HG02610 (cell line): ENCODE measurements around the gene ZSWIM3.
A peak's percentile ranks its signal among the peaks of the same experiment; 100 is the strongest.
"Not testable (repeated sequence)": the region's sequence is repeated elsewhere in the genome, so short reads cannot be mapped to it uniquely, and the experiment has no call there.

ENCODE experiments used
- ATAC-seq: cut with Tn5 transposase; IDR thresholded peaks from one replicate; pipeline ENCODE4 v1.9.1; 2021; ENCODE audit warnings: mild to moderate bottlenecking, moderate library complexity; ENCODE audit not compliant: unreplicated experiment

ZSWIM3 gene

DNA sequence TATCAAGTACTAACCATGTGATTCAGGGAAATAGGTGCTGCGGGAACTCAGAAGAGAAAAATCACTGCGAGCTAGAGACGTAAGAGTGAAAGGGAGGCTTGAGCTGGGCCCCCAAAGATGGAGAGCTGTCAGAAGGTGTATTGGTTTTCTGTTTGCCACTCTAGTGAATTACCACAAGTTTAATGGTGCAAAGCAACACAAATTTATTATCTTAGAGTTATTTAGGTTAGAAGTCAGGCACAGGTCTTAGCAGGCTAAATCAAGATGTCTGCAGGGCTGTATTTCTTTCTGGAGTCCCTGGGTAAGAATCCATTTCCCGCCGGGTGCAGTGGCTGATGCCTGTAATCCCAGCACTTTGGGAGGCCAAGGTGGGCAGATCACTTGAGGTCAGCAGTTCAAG lies 2.5 kb downstream of the ZSWIM3 start:
- ATAC-seq, result no peak

DNA sequence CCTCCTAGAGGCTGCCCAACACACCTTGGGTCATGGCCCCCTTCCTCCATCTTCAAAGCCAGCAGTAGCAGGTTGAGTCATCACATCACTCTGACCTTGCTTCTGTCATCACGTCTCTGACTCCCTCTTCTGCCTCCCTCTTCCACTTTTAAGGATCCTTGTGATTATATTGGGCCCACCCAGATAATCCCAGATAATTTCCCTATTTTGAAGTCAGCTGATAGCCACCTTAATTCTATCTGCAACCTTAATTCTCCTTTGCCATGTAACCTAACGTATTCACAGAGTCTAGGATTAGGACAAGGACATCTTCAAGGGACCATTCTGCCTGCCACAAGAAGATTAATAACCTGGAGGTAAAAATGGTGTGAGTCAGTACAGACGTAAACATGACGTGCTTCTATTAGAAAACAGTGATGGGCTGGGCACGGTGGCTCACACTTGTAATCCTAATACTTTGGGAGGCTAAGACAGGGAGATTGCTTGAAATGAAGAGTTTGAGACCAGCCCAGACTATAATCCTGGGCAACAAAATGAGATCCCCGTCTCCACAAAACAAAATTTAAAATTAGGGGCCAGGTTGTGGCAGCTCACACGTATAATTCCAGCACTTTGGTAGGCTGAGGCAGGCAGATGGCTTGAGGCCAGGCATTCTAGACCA lies 3.3 kb downstream of the ZSWIM3 start:
- no peak for ATAC-seq

DNA sequence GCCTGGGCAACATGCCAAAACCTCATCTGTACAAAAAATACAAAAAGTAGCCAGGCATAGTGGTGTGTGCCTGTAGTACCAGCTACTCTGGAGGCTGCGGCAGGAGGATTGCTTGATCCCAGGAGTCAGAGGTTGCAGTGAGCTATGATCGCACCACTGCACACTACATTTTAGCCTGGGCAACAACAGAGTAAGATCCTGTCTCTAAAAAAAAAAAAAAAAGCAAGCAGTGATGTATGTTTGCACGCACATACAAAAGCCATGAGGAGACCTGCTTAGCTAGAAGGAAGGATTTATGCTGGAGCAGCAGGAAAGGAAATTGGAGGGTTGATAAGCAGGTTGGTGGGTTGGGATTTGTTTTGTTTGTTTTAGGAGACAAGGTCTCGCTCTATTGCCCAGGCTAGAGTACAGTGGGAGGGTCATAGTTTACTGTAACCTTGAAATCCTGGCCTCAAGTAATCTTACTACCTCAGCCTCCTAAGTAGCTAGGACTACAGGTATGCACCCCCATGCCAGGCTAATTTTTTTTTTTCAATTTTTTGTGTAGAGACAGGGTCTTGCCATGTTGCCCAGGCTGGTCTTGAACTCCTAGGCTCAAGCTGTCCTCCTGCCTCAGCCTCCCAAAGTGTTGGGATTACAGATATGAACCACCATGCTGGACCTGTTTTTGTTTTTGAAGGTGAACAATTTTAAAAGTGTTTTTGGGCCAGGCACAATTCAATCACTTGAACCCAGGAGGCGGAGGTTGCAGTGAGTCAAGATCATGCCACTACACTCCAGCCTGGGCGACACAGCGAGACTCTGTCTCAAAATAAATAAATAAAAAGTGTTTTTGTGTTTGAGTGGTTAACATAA lies 4.0 kb downstream of the ZSWIM3 start:
- ATAC-seq, result no peak

DNA sequence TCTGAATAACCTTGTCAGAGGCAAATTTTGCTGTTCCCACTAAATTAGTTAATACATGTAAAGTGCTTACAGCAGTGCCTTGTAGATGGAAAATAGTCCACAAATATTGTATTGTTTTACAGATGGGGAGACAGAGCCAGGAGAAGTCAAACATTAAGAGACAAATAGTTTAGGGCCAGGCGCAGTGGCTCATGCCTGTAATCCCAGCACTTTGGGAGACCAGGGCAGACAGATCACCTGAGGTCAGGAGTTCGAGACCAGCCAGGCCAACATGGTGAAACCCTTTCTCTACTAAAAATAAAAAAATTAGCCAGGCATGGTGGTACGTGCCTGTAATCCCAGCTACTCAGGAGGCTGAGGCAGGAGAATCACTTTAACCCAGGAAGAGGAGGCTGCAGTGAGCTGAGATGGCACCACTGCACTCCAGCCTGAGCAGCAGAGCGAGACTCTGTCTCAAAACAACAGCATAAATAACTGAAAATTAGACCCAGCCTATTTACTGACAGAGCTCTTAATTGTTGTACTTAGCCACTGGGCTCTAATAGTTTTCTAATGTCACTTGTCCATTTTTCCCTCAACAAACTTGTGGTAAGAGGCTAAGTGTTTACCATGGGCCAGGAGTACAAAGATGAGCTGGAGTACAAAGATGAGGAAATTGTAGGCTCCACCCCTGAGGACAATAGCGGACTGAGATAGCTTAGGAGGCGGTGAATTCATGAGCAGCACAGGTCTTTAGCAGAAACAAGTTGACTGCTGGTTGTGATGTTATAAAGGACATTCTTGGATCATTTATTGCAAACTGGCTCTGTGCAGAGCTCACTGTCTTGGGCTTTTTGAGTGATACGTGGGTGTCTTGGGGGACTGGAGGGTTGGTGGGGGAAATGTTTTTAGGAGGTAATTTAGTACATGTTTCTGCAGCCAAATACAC lies 6.4 kb downstream of the ZSWIM3 start:
- ATAC-seq, result no peak

DNA sequence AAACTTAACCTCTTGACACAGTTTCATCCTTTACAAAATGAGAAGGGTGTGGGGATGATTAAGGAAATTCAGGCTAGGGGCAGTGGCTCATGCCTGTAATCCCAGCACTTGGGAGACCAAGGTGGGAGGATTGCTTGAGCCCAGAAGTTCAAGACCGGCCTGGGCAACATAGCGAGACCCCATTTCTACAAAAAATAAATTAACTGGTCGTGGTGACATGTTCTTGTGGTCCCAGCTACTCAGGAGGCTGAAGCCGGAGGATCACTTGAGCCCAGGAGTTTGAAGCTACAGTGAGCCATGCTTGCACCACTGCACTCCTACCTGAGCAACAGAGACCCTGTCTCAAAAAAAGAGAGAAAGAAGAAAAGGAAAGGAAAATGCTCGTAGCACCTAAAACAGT lies 9.0 kb downstream of the ZSWIM3 start:
- no peak for ATAC-seq

DNA sequence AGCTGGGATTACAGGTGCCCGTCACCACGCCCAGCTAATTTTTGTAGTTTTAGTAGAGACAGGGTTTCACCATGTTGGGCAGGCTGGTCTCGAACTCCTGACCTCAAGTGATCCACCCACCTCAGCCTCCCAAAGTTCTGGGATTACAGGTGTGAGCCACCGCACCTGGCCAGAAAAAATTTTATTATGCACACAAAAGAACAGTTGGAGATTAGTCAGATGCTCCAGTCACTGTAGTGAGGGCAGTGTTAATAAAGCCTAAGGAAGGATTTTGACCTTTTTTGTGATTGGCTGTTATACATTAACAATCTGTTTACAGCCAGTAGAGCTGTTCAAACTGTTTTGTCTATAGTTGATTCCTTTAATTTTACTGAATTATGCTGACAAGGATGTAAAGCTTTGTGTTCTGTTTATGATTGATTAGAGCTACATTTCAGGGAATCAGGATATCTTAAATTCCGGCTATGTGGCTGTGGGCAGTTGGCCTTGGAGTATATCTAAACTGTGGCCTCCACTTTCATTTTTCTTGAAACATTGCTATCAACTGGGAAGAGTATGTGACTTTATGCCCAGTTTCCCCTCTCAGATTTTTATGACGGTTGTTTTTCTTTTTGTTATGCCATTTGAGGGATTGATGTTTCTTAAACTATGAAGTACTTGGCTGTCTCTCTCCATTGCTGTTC lies 9.9 kb downstream of the ZSWIM3 start:
- no peak for ATAC-seq

DNA sequence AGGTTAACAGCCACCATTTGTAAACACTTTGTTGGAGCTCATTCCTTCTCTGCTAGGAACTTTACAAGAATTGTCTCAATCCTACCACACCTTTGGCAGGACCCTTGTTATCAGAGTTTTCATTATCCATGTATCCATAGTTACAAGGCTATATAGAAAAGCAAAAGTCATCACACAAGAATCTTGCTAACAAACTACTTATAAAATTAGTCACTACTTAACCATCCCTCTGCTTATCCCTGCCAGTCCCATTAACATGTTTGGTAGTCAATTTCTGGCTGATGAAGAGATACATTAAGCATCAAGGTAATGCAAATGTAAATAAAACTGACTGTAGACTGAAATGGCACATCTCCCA lies 10.4 kb downstream of the ZSWIM3 start:
- ATAC-seq, result no peak

DNA sequence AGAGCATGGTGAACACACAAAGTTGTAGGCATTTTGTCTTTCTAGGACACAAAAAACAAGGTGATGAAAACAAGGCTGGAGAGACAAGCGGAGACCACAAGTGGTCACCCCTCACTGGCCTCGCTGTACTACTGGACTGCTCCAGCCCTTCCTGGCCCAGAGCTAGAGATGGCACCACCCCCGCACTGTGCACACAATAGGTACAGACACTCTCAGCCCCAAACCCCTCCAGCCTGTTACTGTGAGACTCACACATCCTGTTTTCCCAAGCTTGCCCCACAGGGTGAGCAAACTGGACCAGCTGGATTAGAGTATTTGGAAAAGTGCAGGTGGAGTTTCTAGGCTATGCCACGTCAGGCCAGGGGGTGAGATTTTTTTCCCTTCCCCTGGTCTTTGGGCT lies 15.2 kb downstream of the ZSWIM3 start:
- ATAC-seq, result no peak

DNA sequence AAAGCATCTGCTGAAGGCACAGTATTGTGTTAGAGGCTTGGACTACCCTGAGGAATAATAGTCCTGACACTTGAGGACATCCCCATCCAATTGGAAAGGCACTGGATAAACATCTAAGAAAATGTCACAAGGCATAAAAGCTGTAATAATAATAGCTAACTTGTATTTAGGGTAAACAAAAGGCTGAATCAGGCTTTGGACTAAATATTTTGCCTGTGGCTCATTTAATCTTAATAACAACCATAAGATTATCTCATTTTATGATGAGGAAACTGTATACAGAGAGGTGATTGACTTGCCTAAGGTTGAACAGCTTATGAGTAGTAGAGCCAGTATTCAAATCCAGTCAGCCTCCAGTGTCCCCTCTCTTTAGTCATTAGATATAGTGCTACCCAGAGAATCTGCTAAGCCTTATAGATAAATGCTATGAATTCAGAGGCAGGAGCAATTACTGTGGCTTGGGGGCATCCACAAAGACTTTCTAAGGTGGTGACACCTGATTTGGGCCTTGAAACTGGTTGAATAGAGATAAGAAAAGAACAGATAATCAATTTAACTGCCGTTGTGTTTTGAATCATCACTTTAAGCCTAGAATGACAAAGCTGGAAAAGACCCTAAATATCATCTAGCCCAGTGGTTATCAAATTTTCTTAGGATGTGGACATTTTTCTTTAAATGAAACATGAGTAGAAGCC lies 16.1 kb downstream of the ZSWIM3 start:
- ATAC-seq, result no peak

DNA sequence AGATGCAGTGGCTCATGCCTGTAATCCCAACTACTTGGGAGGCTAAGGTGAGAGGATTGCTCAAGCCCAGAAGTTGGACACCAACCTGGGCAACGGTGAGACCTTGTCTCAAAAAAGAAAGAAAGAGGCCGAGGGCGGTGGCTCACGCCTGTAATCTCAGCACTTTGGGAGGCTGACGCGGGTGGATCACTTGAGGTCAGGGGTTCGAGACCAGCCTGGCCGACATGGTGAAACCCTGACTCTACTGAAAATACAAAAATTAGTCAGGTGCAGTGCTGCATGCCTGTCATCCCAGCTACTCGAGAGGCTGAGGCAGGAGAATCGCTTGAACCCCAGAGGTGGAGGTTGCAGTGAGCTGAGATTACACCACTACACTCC lies 16.7 kb downstream of the ZSWIM3 start:
- not testable (repeated sequence) for ATAC-seq

DNA sequence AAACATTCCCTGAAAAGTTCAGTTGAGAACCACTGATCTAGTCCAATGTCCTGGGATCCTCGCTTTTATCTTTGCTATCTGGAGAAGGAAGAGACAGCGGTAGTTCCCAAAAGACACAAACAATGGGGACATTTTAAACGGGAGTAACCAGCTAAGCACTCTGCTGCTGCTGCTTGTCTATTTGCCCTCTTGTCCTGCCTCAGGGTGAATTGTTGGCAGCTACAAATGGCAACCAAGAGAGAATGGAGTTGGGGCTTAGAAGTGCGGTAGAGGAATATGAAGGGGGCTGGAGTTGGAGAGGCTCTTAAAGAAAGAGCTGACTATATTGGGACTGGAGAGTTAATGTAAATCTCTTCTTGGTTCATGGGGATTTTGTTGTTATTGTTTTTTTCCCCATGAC lies 17.2 kb downstream of the ZSWIM3 start:
- no peak for ATAC-seq

DNA sequence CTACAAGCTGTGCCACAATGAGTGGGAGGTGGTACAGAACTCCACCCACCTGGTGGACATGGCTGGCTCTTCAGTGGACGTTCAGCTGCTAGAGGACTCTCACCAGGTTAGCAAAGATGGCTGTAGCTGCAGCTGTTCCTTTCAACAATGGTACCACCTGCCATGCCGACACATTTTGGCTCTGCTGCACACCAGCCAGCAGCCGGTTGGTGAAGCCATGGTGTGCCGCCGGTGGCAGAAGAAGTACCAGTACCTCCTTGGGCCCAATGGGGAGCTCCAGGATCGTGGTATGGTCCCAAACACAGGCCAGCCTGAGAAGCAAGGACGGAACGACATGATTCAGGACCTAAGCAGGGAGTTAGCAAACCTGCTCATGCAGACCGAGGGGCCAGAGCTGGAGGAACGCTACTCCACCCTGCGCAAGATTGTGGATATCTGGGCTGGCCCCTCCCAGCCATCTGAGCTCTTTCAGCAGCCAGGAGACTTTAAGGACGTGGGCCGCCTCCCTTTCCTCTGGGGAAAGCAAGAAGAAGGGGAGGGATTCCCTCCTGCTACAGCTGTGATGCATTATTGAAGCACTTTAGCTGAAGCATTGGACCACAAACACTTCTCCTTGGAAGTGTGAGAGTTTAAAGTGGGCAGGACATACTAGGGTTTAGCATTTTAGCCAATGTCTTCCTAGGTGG lies 20.8 kb downstream of the ZSWIM3 start:
- ATAC-seq, result no peak

DNA sequence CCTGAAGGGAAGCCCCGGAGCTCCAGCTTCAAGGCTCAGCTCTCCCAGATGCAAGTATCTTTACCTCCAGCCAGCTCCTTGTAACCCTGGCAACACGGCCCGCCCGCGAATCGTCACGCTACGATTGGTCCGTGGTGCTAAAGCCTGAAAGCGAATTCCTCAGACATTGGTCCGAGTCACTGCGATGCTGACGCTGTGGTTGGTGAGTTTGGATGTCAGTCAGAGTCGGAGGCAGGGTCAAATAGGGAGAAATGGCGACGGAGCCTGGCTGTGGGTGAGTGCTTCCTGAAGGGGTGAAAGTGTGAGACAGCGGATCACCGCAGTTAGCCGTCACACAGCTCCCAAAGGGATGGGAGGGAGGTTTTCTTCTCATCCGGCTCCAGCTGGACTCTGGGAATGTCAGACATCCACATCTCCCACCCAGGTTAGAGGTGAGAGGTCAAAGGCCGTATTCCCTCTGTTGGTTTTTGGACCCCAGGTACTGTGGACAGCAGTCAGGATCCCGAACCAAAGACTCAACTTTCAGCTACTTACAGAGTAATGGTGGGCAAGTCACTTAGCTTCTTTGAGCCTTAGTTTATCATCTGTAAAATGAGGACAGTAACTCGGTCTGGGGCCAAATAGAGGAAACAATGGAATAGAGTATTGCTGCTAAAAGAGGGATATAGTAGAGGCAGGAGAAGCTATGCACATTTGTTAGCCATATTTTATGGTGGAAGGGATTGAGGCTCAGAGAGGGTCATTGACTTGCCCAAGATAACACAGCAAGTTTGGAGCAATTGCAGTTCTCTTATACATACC lies 23.8 kb downstream of the ZSWIM3 start, which contains the start of gene ZSWIM1:
Gene ZSWIM1 (plus strand): TSS at position 240 of the 801 bp plus-strand sequence. CDS start 1,366 bp downstream, outside the sequence.
- ATAC-seq, result peak; percentile 98

DNA sequence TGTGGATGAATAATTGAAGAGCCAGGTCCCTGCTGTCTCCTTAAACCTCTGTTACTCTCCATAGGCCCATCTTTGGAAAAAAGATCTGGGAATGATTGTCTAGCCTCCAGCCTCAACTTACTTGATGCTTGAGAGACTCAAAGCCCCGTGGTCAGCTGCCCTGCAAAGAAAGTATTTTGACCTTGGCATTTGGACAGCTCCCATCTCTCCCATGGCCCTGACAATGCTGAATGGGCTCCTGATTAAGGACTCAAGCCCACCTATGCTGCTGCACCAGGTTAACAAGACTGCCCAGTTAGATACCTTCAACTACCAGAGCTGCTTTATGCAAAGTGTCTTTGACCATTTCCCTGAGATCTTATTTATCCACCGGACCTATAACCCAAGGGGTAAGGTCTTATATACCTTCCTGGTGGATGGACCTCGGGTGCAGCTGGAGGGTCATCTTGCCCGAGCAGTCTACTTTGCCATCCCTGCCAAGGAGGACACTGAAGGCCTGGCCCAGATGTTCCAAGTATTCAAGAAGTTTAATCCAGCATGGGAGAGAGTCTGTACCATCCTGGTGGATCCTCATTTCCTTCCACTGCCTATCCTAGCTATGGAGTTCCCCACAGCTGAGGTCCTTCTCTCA lies 25.2 kb downstream of the ZSWIM3 start:
- no peak for ATAC-seq

DNA sequence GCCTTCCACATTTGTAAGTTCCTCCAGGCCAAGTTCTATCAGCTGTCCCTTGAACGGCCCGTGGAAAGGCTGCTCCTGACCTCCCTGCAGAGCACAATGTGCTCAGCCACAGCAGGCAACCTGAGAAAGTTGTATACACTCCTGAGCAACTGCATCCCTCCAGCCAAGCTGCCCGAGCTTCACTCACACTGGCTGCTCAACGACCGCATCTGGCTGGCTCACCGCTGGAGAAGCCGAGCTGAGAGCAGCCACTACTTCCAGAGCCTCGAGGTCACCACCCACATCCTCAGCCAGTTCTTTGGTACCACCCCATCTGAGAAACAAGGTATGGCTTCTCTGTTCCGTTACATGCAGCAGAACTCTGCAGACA lies 25.7 kb downstream of the ZSWIM3 start:
- ATAC-seq, result no peak

DNA sequence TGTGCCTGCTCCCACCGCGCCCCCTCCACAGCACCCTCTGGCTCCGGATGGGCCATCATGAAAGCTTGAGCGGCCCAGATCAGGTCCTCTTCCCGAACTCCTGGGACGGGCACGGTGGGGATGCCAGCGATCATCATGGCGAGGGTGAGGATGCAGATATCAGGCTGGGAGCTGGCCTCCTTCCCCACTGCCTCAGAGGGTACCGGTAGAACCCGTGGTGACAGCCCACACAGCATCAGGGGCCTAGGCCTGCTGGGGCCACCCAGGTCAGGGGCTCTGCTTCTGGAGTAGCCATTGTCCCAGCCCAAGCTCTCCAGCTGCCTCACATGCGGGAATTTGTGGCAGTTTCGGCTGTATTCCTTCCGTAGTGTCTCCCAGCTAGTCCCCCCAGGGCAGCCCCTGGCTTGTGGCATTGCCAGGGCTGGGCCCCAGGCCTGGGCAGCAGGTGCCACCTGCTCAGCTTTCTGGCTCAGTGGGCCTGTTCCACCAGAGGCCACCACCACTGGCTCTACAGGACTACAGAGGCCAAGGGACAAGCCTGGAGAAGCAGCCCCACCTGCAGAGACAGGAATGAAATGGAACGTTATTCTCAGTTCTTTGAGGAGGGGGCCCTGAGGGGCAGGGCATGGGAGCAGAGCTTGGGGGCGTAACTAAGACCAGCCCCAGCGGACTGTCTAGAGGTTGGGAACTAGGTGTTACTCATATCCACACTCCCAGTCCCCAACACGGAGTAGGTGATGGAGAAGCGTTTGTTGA lies 29.4 kb downstream of the ZSWIM3 start:
- no peak for ATAC-seq

DNA sequence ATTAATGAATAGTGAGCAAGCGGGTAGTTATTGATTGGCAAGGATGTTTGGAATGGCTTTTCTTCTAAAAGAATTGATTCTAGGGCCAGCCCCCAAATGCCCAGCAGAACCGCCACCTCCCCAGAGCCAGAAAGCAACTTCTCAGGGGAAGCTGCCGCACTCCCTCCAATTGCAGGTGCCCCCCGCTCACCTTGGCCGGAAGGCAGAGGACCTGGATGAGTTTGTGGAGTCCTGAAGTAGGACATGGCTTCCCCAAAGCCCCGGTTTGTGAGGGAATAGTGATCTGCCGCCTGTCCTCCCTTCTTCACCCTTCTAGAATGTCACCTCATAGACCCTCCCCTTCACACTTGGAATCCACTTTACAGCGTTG lies 29.9 kb downstream of the ZSWIM3 start, which contains the start of gene SPATA25:
Gene SPATA25 (minus strand): TSS at position 277 of the 370 bp plus-strand sequence. CDS start 32 bp downstream, at position 245.
- no peak for ATAC-seq

DNA sequence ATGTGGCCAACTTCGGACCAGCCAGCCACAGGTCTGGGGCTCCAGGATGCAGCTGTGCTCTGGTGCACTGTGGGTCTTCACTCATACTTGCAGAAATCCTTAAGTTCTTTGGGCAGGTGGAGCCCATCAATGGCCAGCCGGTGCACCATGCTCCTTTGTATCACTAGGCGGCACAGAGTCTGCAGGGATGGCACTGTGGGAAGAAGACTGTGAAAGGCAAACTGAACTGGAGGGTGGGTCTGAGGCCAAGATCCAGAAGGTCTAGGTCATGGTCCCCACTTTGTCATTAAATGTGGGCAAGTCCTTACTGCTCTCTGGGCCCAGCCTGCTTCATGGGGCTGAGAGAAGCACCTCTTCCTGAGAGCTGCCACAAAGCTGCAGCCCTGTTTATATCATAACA lies 31.3 kb downstream of the ZSWIM3 start:
- ATAC-seq, result no peak
